HepG2 (cell line): ENCODE measurements around the gene SH3GL1. TPM values are rescaled to one million over a fixed set of nuclear protein-coding genes. Genes with fewer than 3 reads are reported as not detected.

ENCODE experiments used
- BORCS8-MEF2B ChIP-seq: sonication (generic); formaldehyde crosslinking; IDR thresholded peaks from 2 replicates; pipeline ENCODE4 v1.8.0; 2022; ENCODE audit warnings: mild to moderate bottlenecking, missing genetic modification reagents
- EP300 ChIP-seq, 3 experiments: sonication (generic) in 1 of 3; formaldehyde crosslinking in 1 of 3; IDR thresholded peaks; 2 replicates each; pipeline versions ENCODE4 v1.5.1 to v1.6.1; 2011 to 2020; ENCODE audit warnings: low read depth in 2 of 3, low read length in 2 of 3, borderline replicate concordance in 1 of 3, improper control_type of control experiment in 1 of 3, mild to moderate bottlenecking in 1 of 3, missing genetic modification reagents in 1 of 3, moderate library complexity in 1 of 3
- FOSL2 ChIP-seq: sonication (generic); formaldehyde crosslinking; IDR thresholded peaks from 2 replicates; pipeline ENCODE4 v1.4.0; 2020; ENCODE audit warnings: missing genetic modification reagents
- HNF1A ChIP-seq, 2 experiments: sonication (generic) in 1 of 2; formaldehyde crosslinking in 1 of 2; IDR thresholded peaks; 2 replicates each; pipeline versions ENCODE4 v1.4.0 to v1.6.1; 2016 to 2020; ENCODE audit warnings: borderline replicate concordance in 1 of 2, low read depth in 1 of 2, mild to moderate bottlenecking in 1 of 2, missing genetic modification reagents in 1 of 2
- IKZF4 ChIP-seq: sonication (generic); formaldehyde crosslinking; IDR thresholded peaks from 2 replicates; pipeline ENCODE4 v1.5.1; 2020; ENCODE audit warnings: borderline replicate concordance, mild to moderate bottlenecking, low read depth, missing genetic modification reagents; ENCODE audit errors: not compliant biosample characterization
- KDM4B ChIP-seq: sonication (generic); formaldehyde crosslinking; IDR thresholded peaks from 2 replicates; pipeline ENCODE4 v1.4.0; 2020; ENCODE audit warnings: missing genetic modification reagents
- MEIS1 ChIP-seq: sonication (generic); formaldehyde crosslinking; IDR thresholded peaks from 2 replicates; pipeline ENCODE4 v1.9.0; 2021; ENCODE audit warnings: mild to moderate bottlenecking, missing genetic modification reagents, moderate library complexity, borderline replicate concordance
- MEIS2 ChIP-seq: sonication (generic); formaldehyde crosslinking; IDR thresholded peaks from 2 replicates; pipeline ENCODE4 v1.9.0; 2021; ENCODE audit warnings: mild to moderate bottlenecking, missing genetic modification reagents
- NFKB2 ChIP-seq: sonication (generic); formaldehyde crosslinking; IDR thresholded peaks from 2 replicates; pipeline ENCODE4 v1.4.0; 2020; ENCODE audit warnings: missing genetic modification reagents, borderline replicate concordance
- PCBP2 ChIP-seq: fragments of 200-400 bp; formaldehyde crosslinking; optimal IDR thresholded peaks from 2 replicates; pipeline ENCODE3; 2018; ENCODE audit warnings: low read length, low read depth; ENCODE audit not compliant: poor library complexity, severe bottlenecking
- PHF20 ChIP-seq: sonication (generic); formaldehyde crosslinking; IDR thresholded peaks from 2 replicates; pipeline ENCODE4 v1.5.0; 2020; ENCODE audit warnings: mild to moderate bottlenecking, missing genetic modification reagents
- POLR2G ChIP-seq: fragments of 200-400 bp; formaldehyde crosslinking; IDR thresholded peaks from 2 replicates; pipeline ENCODE4 v1.6.1; 2018; ENCODE audit warnings: mild to moderate bottlenecking, low read depth, low read length, moderate library complexity
- SNAPC2 ChIP-seq: sonication (generic); formaldehyde crosslinking; IDR thresholded peaks from 2 replicates; pipeline ENCODE4 v1.8.1; 2022; ENCODE audit warnings: mild to moderate bottlenecking, missing genetic modification reagents
- SRF ChIP-seq: IDR thresholded peaks from 2 replicates; pipeline ENCODE4 v1.6.1; 2011; ENCODE audit warnings: mild to moderate bottlenecking, low read depth, low read length, moderate library complexity
- polyA plus RNA-seq, 8 experiments: library from polyadenylated mRNA; depleted of rRNA in 3 of 8; stranded (reverse) in 7 of 8; unstranded in 1 of 8; fragments of >200 nt; fragmentation: Illumina TruSeq in 4 of 8; extraction: Trizol in 4 of 8; gene quantifications; 2 replicates each; pipeline versions ENCODE4 v1.2.1 to v1.2.3, GENCODE V29; 2011 to 2016; ENCODE audit warnings: low read depth in 4 of 8, missing spikeins in 1 of 8, mixed read lengths in 1 of 8; ENCODE audit not compliant: insufficient read depth in 1 of 8
- total RNA-seq, 5 experiments: library from RNA; depleted of rRNA; stranded (reverse); fragments of >200 nt; fragmentation: Illumina TruSeq; extraction: Trizol; gene quantifications; 2 replicates each; pipeline ENCODE4 v1.2.3, GENCODE V29; 2016; ENCODE audit warnings: low read depth in 1 of 5
- TF ChIP-seq, protein P1 (sequence below): sonication (generic); formaldehyde crosslinking; IDR thresholded peaks from 2 replicates; pipeline ENCODE4 v1.4.0; 2020; ENCODE audit warnings: missing genetic modification reagents
- TF ChIP-seq, protein P2 (sequence below): sonication (generic); formaldehyde crosslinking; IDR thresholded peaks from 2 replicates; pipeline ENCODE4 v1.4.0; 2020; ENCODE audit warnings: mild to moderate bottlenecking, missing genetic modification reagents
- TF ChIP-seq, protein P3 (sequence below): sonication (generic); formaldehyde crosslinking; IDR thresholded peaks from 2 replicates; pipeline ENCODE4 v1.4.0; 2020; ENCODE audit warnings: mild to moderate bottlenecking, missing genetic modification reagents

Gene SH3GL1
- total and polyA plus RNA-seq, 2 of the 13 experiments (the other 11 are each of a cell fraction or from before 2014, with no cell fraction given) = 33.0 to 45.1 TPM

- no peak for TF ChIP-seq PCBP2
- TF ChIP-seq POLR2G = peak; percentile 2; the same call in 1 of the 2 replicates
- TF ChIP-seq MEIS1 (CRISPR knock-in tag) = 0 out of 2 replicates have a peak, but pooled peaks have one; percentile 25
- TF ChIP-seq MEIS2 (CRISPR knock-in tag) = no peak; the same call in 1 of the 2 replicates
- TF ChIP-seq, protein P1, sequence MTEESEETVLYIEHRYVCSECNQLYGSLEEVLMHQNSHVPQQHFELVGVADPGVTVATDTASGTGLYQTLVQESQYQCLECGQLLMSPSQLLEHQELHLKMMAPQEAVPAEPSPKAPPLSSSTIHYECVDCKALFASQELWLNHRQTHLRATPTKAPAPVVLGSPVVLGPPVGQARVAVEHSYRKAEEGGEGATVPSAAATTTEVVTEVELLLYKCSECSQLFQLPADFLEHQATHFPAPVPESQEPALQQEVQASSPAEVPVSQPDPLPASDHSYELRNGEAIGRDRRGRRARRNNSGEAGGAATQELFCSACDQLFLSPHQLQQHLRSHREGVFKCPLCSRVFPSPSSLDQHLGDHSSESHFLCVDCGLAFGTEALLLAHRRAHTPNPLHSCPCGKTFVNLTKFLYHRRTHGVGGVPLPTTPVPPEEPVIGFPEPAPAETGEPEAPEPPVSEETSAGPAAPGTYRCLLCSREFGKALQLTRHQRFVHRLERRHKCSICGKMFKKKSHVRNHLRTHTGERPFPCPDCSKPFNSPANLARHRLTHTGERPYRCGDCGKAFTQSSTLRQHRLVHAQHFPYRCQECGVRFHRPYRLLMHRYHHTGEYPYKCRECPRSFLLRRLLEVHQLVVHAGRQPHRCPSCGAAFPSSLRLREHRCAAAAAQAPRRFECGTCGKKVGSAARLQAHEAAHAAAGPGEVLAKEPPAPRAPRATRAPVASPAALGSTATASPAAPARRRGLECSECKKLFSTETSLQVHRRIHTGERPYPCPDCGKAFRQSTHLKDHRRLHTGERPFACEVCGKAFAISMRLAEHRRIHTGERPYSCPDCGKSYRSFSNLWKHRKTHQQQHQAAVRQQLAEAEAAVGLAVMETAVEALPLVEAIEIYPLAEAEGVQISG = peak; percentile 52; the same call in 1 of the 2 replicates
- TF ChIP-seq KDM4B = 0 out of 2 replicates have a peak, but pooled peaks have one; percentile 6
- no peak for TF ChIP-seq EP300 (IDR thresholded peaks at IDR 0.05; ENCODE audit: low read depth in 2 of 2, low read length in 2 of 2)
- TF ChIP-seq EP300 (CRISPR knock-in tag; IDR thresholded peaks at IDR 0.05; ENCODE audit: borderline replicate concordance) = no peak
- TF ChIP-seq BORCS8-MEF2B (CRISPR knock-in tag) = peak; percentile 40; the same call in 1 of the 2 replicates
- TF ChIP-seq NFKB2 (CRISPR knock-in tag) = peak; percentile 46; the same call in 1 of the 2 replicates
- TF ChIP-seq, protein P2, sequence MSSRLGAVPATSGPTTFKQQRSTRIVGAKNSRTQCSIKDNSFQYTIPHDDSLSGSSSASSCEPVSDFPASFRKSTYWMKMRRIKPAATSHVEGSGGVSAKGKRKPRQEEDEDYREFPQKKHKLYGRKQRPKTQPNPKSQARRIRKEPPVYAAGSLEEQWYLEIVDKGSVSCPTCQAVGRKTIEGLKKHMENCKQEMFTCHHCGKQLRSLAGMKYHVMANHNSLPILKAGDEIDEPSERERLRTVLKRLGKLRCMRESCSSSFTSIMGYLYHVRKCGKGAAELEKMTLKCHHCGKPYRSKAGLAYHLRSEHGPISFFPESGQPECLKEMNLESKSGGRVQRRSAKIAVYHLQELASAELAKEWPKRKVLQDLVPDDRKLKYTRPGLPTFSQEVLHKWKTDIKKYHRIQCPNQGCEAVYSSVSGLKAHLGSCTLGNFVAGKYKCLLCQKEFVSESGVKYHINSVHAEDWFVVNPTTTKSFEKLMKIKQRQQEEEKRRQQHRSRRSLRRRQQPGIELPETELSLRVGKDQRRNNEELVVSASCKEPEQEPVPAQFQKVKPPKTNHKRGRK (CRISPR knock-in tag) = no peak
- TF ChIP-seq SRF = no peak
- TF ChIP-seq HNF1A (IDR thresholded peaks at IDR 0.05; ENCODE audit: low read depth) = no peak
- peak; percentile 33; the same call in 1 of the 2 replicates for TF ChIP-seq HNF1A (CRISPR knock-in tag; IDR thresholded peaks at IDR 0.05; ENCODE audit: borderline replicate concordance)
- peak; percentile 5; the same call in 1 of the 2 replicates for TF ChIP-seq SNAPC2 (CRISPR knock-in tag)
- peak; percentile 18; the same call in 1 of the 2 replicates for TF ChIP-seq PHF20 (CRISPR knock-in tag)
- no peak for TF ChIP-seq FOSL2 (CRISPR knock-in tag)
- no peak for TF ChIP-seq IKZF4 (CRISPR knock-in tag)
- TF ChIP-seq, protein P3, sequence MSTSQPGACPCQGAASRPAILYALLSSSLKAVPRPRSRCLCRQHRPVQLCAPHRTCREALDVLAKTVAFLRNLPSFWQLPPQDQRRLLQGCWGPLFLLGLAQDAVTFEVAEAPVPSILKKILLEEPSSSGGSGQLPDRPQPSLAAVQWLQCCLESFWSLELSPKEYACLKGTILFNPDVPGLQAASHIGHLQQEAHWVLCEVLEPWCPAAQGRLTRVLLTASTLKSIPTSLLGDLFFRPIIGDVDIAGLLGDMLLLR (CRISPR knock-in tag) = peak; percentile 3; the same call in 1 of the 2 replicates
These were observed 56.7 kb downstream of the SH3GL1 start, which contains the start of gene MPND (continued) for GRCh38 chr19:4343370-4344307.
